HFF-Myc (cell line): ENCODE results near the gene TMEM238.

ENCODE experiments used
- DNase-seq: peaks from one replicate; pipeline ENCODE4 v3.0.0-alpha.2; 2011; ENCODE audit warnings: low read depth; ENCODE audit errors: extremely low read depth
- H3K4me3 ChIP-seq: replicated peaks from 2 replicates; pipeline ENCODE4 v1.5.1; 2011; ENCODE audit warnings: low read depth, mild to moderate bottlenecking, control low read depth, low read length
- TF ChIP-seq, protein P1 (sequence below): IDR thresholded peaks from 2 replicates; pipeline ENCODE4 v1.5.1; 2012; ENCODE audit warnings: mild to moderate bottlenecking, low read depth, low read length, control low read depth; ENCODE audit errors: missing control alignments

TMEM238 gene

DNA sequence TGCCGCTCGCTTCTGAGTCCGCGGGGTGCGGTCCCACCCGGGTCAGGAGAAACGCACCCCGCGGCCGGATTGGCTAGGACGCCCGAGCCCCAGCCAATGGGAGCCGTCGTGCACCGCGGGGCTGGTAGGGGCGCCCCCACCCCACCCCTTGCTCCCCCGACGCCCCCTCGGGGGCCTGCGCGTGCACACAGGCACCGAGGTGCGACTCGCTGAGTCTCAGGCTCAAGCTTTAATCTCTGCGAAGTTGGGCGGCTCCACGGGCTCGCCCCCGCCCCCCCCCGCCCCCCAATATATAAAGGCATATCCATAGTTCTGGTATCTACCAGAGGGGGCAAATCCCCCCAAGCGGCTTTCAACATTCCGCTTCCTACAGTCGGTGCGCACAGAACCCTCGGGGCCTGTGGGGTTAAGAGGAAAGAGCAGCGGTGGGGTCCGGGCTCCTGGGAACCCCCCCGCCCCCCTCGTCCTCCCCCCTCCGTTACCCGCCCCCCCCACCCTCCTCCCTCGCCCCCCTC, 29.3 kb downstream of the TMEM238 start, which contains the start of gene COX6B2:
Gene COX6B2, minus strand, starts transcription at position 22 of the 515 bp plus-strand sequence. CDS start 198 bp downstream, outside the sequence.
- H3K4me3 ChIP-seq, result peak within 1 kb of the TSS; percentile 33
- TF ChIP-seq, protein P1, sequence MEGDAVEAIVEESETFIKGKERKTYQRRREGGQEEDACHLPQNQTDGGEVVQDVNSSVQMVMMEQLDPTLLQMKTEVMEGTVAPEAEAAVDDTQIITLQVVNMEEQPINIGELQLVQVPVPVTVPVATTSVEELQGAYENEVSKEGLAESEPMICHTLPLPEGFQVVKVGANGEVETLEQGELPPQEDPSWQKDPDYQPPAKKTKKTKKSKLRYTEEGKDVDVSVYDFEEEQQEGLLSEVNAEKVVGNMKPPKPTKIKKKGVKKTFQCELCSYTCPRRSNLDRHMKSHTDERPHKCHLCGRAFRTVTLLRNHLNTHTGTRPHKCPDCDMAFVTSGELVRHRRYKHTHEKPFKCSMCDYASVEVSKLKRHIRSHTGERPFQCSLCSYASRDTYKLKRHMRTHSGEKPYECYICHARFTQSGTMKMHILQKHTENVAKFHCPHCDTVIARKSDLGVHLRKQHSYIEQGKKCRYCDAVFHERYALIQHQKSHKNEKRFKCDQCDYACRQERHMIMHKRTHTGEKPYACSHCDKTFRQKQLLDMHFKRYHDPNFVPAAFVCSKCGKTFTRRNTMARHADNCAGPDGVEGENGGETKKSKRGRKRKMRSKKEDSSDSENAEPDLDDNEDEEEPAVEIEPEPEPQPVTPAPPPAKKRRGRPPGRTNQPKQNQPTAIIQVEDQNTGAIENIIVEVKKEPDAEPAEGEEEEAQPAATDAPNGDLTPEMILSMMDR, result no peak
- DNase-seq, result no peak

DNA sequence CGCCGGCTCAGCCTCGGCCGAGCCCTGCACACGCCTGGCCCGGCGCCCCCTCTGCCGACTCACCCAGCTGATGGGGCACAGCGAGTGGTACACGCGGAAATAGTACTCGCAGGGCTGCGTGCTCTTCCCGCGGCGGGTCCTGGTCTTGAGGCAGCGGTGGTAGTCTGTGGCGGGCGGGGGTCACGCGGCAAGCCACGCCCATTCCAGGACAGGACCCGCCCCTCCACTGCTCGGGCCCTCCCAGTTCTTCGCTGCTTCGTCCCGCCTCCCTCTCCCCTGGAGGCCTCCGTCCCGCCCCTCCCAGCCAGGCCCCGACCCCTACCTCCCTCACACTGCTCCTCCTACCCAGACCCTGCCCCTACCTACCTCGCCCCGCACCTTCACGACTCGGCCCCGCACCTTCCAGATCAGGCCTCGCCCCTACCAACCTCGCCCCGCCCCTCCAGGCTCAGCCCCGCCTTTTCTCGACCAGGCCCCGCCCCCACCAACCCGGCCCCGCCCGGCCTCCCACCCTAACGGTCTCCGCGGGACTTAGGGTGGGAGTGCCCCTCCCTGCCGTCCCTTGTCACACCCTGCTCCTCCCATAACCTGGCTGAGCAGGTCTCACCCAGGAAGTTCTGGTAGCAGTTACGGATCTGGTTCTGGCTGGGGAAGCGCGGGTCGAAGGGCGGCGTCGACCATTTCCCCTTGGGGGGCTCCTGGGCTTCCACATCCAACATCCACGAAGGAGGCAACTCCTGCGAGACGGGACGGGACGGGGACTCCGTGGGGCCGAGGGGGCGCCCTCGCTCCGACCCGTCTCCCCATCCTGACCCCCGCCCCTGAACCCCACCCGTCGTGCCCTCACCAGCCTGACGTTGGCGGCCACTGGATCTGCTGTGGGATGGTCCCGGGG, 30.0 kb downstream of the TMEM238 start:
- H3K4me3 ChIP-seq, result peak overlapping the region; percentile 33
- TF ChIP-seq, protein P1, result no peak
- no peak for DNase-seq

DNA sequence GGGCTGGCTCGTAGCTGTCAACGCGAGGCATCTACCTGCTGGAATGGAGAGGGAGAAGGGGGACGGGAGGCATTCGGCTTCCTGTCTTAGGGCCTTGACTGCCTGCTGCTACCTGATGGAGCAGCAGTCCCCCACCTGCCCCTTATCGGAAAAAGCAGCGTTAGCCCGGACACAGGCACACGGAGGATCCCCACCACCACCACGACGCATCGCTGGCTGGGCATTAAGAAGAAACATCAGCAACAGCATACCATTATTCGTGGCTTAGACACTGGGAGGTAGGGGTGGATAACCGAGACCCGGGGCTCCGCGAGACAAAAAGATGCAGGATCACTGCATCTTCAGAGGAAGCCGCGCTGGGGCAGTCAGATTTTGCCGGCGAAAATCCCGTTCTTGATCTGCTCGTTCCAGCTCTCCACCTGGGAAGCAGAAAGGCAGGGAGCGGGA, 30.7 kb downstream of the TMEM238 start:
- TF ChIP-seq, protein P1, result no peak
- H3K4me3 ChIP-seq, result peak overlapping the region; percentile 33
- no peak for DNase-seq

DNA sequence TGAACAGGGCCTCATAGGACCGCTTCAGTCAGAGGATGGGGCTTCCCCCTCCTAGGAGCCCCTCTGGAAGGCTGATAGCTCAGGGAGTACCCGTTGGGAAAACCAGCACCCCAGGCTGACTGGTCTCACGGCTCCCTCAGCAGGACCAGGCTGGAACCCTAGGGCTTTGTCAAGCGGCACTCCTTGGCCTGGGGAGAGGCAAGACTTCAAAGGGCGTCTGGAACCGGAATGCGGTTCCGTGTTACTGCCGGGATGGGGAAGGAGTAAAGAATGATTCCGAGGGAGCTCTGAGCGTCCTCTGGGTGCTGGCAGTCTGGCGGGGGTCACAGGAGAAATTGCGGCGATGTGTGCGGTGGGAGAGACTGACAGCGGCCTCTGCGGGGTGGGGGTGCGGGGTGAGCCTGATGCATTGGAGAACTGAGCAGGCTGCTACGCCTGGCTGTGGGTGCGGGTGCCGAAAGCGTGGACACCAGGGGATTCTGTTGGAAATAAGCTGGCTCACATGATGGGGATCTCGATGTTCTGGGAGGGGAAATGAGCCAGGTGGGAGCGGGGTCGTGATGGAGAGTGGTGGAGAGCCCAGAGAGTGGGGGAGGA, 31.4 kb downstream of the TMEM238 start:
- no peak for DNase-seq

DNA sequence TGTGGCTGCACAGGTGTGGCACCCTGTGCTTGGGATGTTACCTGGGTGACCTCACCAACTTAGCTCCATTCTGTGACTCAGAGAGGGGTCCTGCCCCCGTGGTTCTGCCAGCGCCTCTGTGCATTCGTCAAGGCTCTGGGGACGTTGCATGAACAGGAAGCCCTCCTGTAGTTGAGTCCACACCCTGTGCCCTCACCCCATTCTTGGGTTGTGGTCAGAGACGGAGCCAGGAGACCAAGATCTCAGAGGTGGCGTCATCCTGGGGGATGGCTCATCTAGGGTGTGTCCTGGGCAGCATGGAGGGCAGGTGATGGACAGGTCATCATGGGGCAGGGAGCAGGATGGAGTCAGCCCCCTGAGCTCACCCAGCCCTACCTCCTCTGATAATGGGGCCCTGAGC, 32.1 kb downstream of the TMEM238 start:
- DNase-seq, result no peak
- H3K4me3 ChIP-seq, result no peak overlapping the region
- TF ChIP-seq, protein P1, result no peak

More for the DNA sequence above, 31.4 kb downstream of the TMEM238 start:
- TF ChIP-seq, protein P1, result no peak
- no peak overlapping the region for H3K4me3 ChIP-seq

DNA sequence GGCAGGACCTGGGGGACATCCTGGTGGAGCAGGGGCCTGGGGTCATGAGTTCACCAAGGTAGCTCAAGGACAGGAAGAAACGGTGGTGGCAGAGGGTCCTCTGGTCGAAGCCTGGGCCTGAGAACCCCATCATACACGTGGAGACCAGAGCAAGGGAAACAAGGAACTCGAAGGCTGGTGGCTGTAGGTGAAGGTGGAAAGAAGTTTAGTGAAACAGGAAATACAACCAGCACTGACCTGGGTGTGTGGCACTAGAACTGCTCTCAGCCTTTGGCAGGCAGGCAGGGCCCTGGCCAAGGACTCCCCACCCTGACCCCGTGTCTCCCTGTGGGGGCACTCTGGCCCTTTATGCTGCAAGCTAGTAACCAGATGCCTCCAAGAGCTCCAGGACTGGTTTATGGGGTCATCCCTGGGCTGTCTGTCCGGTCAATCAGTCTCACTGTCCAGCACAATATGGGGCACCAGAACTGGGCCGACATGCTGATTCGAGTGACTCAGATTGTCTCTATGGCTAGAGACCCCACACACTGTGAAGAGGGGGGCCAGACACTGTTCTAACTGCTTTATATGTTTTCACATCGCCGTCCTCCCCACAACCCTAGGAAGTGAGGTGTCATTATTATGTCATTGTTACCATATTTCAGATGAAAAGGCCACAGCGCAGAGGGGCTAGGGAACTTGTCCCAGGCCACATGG, 33.3 kb downstream of the TMEM238 start:
- H3K4me3 ChIP-seq, result no peak overlapping the region
- DNase-seq, result no peak
- TF ChIP-seq, protein P1, result no peak
